DND-41 (cell line): ENCODE data around the gene NOX1.

Experiments
- EZH2 ChIP-seq: IDR thresholded peaks from 3 replicates; pipeline ENCODE4 v1.6.1; 2012; ENCODE audit warnings: borderline replicate concordance, low read depth, mild to moderate bottlenecking, moderate library complexity, low read length, inconsistent platforms; ENCODE audit not compliant: severe bottlenecking
- TF ChIP-seq, protein P1 (sequence below): IDR thresholded peaks from 2 replicates; pipeline ENCODE4 v1.5.1; 2012; ENCODE audit warnings: borderline replicate concordance, low read length, moderate library complexity, mild to moderate bottlenecking; ENCODE audit not compliant: poor library complexity, severe bottlenecking; ENCODE audit errors: extremely low read depth

- TF ChIP-seq, protein P1, sequence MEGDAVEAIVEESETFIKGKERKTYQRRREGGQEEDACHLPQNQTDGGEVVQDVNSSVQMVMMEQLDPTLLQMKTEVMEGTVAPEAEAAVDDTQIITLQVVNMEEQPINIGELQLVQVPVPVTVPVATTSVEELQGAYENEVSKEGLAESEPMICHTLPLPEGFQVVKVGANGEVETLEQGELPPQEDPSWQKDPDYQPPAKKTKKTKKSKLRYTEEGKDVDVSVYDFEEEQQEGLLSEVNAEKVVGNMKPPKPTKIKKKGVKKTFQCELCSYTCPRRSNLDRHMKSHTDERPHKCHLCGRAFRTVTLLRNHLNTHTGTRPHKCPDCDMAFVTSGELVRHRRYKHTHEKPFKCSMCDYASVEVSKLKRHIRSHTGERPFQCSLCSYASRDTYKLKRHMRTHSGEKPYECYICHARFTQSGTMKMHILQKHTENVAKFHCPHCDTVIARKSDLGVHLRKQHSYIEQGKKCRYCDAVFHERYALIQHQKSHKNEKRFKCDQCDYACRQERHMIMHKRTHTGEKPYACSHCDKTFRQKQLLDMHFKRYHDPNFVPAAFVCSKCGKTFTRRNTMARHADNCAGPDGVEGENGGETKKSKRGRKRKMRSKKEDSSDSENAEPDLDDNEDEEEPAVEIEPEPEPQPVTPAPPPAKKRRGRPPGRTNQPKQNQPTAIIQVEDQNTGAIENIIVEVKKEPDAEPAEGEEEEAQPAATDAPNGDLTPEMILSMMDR: no peak
- no peak for TF ChIP-seq EZH2
These were observed 41.4 kb upstream of the NOX1 start for GRCh38 chrX:100915562-100915961.
